Glutamatergic neuron (in vitro differentiated cells): ENCODE data around the gene WDR70. TPM values are rescaled to one million over a fixed set of nuclear protein-coding genes. Genes with fewer than 3 reads are reported as not detected.

Experiments
- DNase-seq: peaks from one replicate; pipeline ENCODE4 v3.0.0; 2022
- H3K27ac Mint-ChIP-seq: one replicate; pipeline ENCODE4 v1.8.0; 2020; ENCODE audit warnings: mild to moderate bottlenecking, mixed read lengths, inconsistent platforms; ENCODE audit not compliant: unreplicated experiment
- H3K27me3 Mint-ChIP-seq: one replicate; pipeline ENCODE4 v1.8.0; 2020; ENCODE audit warnings: mild to moderate bottlenecking, moderate library complexity, mixed read lengths, inconsistent platforms; ENCODE audit not compliant: unreplicated experiment
- H3K36me3 Mint-ChIP-seq: one replicate; pipeline ENCODE4 v1.8.0; 2020; ENCODE audit warnings: mild to moderate bottlenecking, mixed read lengths, inconsistent platforms; ENCODE audit not compliant: unreplicated experiment
- H3K4me1 Mint-ChIP-seq: one replicate; pipeline ENCODE4 v1.8.0; 2020; ENCODE audit warnings: mild to moderate bottlenecking, low read depth, mixed read lengths, inconsistent platforms; ENCODE audit not compliant: unreplicated experiment
- H3K4me3 Mint-ChIP-seq: one replicate; pipeline ENCODE4 v1.8.0; 2020; ENCODE audit warnings: mild to moderate bottlenecking, mixed read lengths, inconsistent platforms; ENCODE audit not compliant: unreplicated experiment
- H3K9me3 Mint-ChIP-seq: one replicate; pipeline ENCODE4 v1.8.0; 2020; ENCODE audit warnings: mild to moderate bottlenecking, moderate library complexity, mixed read lengths, inconsistent platforms; ENCODE audit not compliant: unreplicated experiment
- total RNA-seq: library from RNA; stranded (reverse); fragmentation: NEBNext Ultra II Directional; extraction: Animal tissue kit (Norgen Biotek cat#: 25700); gene quantifications from one replicate; pipeline ENCODE4 v1.2.1, GENCODE V29; 2021; ENCODE audit not compliant: unreplicated experiment
- TF ChIP-seq, protein P1 (sequence below): fragments of 200-600 bp; sonication (generic); IDR thresholded peaks from one replicate; pipeline ENCODE4 v1.5.0; 2021; ENCODE audit not compliant: partially characterized antibody, unreplicated experiment

Gene WDR70
- total RNA-seq, 1 donor from 2014 or later = 38.1 TPM

DNA sequence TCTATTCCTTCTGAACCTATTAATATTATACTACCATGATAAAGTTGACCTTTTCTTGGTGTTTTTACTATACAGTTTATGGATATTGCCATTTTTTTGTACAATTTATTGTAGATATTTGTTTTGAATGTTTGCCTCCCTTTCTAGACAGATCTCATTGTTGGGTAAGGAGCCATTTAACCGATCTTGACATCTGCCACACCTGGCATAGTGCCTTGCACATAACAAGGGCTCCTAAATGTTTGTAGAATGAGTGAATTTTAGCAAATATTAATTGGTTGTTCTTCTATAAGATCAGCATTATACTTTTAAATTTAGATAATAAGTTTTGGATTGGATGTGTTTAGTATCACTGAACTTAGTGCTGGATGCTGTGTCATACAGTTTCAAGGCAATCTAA lies 285.4 kb downstream of the WDR70 start:
- H3K4me1 Mint-ChIP-seq = no peaks in the 10 kb centered on the region
- no peak overlapping the region for H3K27ac Mint-ChIP-seq
- H3K36me3 Mint-ChIP-seq = no peaks in the 10 kb centered on the region
- TF ChIP-seq, protein P1, sequence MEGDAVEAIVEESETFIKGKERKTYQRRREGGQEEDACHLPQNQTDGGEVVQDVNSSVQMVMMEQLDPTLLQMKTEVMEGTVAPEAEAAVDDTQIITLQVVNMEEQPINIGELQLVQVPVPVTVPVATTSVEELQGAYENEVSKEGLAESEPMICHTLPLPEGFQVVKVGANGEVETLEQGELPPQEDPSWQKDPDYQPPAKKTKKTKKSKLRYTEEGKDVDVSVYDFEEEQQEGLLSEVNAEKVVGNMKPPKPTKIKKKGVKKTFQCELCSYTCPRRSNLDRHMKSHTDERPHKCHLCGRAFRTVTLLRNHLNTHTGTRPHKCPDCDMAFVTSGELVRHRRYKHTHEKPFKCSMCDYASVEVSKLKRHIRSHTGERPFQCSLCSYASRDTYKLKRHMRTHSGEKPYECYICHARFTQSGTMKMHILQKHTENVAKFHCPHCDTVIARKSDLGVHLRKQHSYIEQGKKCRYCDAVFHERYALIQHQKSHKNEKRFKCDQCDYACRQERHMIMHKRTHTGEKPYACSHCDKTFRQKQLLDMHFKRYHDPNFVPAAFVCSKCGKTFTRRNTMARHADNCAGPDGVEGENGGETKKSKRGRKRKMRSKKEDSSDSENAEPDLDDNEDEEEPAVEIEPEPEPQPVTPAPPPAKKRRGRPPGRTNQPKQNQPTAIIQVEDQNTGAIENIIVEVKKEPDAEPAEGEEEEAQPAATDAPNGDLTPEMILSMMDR = no peak
- no peak overlapping the region for H3K4me3 Mint-ChIP-seq
- DNase-seq = no peak
- H3K9me3 Mint-ChIP-seq = peaks cover 2% of the 10 kb centered on the region
- peaks cover 2% of the 10 kb centered on the region for H3K27me3 Mint-ChIP-seq

DNA sequence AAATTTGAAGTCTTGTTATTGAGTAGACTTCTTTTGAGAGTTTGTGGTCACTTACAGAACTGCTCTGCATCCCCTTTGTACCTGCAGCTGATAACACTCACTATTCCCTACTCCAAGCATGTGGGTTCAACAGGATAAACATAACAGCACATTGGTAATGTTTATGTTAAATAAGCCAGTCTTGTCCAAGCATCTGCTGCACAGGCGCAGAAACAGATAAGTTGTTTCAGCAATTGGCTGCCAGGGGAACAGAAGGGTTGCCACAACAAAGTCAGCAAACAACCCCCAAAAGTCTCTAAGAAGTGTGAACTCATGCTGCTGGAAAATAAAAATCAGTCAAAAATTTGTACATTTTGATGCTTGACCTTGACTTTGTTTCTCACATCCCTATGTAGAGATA lies 286.2 kb downstream of the WDR70 start:
- Mint-ChIP-seq H3K9me3 (peaks cover 2% of the 10 kb centered on the region), H3K4me3 (no peak overlapping the region), H3K4me1 (no peaks in the 10 kb centered on the region), H3K27ac (no peak overlapping the region), H3K27me3 (peaks cover 2% of the 10 kb centered on the region), H3K36me3 (no peaks in the 10 kb centered on the region)
- no peak for DNase-seq
- TF ChIP-seq, protein P1 = no peak

DNA sequence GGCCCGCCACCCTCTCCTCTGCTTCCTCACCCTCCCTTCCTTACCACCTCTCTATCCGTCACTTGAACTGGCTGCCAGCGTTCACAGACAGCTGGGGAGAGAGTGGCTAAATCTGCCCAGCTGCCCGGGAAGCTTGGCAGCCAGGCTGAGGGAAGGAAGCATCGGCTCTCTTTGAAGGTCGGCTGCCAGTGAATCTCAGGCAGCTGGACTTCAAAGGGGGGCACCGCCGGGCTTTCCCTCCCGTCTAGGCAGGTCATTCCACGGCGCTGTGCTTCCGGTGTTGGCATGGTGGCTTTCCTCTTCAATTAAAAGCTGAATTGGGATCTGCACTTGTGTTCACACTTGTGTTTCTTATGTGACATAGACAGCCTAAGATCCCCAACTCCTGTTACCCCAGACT lies 286.8 kb downstream of the WDR70 start:
- TF ChIP-seq, protein P1 = no peak
- peaks cover 2% of the 10 kb centered on the region for H3K27me3 Mint-ChIP-seq
- no peaks in the 10 kb centered on the region for H3K36me3 Mint-ChIP-seq
- peaks cover 2% of the 10 kb centered on the region for H3K9me3 Mint-ChIP-seq
- no peak for DNase-seq
- H3K4me1 Mint-ChIP-seq = no peaks in the 10 kb centered on the region
- no peak overlapping the region for H3K27ac Mint-ChIP-seq
- H3K4me3 Mint-ChIP-seq = no peak overlapping the region

DNA sequence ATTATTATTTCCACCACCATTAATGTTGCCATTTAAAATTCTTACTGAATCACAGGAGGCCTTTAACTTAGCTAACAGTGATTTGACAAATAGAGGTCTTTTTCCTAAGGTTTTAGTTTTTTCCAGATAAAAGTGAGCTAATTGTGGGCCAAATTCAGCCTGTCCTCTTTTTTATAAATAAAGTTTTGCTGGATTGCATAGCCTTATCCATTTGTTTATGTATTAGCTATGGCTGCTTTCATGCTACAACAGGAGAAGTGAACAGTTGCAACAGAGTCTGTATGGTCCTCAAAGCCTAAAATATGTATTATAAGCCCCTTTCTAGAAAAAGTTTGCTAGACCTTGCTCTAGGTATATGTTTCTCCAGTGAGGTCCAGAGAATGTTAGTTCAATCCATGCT lies 288.3 kb downstream of the WDR70 start:
- no peak overlapping the region for H3K4me3 Mint-ChIP-seq
- no peaks in the 10 kb centered on the region for H3K4me1 Mint-ChIP-seq
- no peak overlapping the region for H3K27ac Mint-ChIP-seq
- TF ChIP-seq, protein P1 = no peak
- DNase-seq = no peak
- peaks cover 2% of the 10 kb centered on the region for H3K9me3 Mint-ChIP-seq
- no peaks in the 10 kb centered on the region for H3K27me3 Mint-ChIP-seq
- H3K36me3 Mint-ChIP-seq = no peaks in the 10 kb centered on the region

DNA sequence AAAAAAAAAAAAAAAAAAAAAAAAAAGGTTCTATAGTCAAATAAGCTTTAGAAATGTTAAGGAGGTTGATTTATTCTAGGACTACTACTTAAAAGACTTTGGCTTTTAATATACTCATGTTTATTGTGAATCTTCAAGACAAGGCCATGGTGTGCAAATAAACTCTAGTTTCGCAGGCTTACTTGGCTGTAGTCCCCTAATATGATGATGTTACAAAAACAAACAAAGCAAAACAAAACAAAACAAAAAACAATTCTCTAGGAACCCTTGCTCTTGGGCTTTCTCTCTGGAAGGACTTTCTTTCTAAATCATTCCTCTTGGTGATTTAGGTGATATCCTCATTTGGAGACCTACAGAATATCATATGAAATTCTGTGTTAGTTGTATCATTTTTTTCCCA lies 288.7 kb downstream of the WDR70 start:
- Mint-ChIP-seq H3K4me1 (no peaks in the 10 kb centered on the region), H3K27me3 (no peaks in the 10 kb centered on the region), H3K4me3 (no peak overlapping the region), H3K27ac (no peak overlapping the region), H3K36me3 (no peaks in the 10 kb centered on the region), H3K9me3 (peaks cover 2% of the 10 kb centered on the region)
- TF ChIP-seq, protein P1 = no peak
- no peak for DNase-seq
